K562 (cell line): Measurements from ENCODE around the gene RARRES2. TPM values are rescaled to one million over a fixed set of nuclear protein-coding genes. Genes with fewer than 3 reads are reported as not detected.
A peak's percentile ranks its signal among the peaks of the same experiment; 100 is the strongest.

ENCODE experiments used
- SIRT6 ChIP-seq: IDR thresholded peaks from one replicate; pipeline ENCODE4 v1.6.1; 2012; ENCODE audit warnings: low read depth, mild to moderate bottlenecking, control low read depth, inconsistent platforms, low read length, moderate library complexity
- SREBF2 ChIP-seq: sonication (generic); formaldehyde crosslinking; IDR thresholded peaks from 2 replicates; pipeline ENCODE4 v1.4.0; 2020; ENCODE audit warnings: mild to moderate bottlenecking, missing genetic modification reagents
- ZFX ChIP-seq: sonication (generic); formaldehyde crosslinking; IDR thresholded peaks from 2 replicates; pipeline ENCODE4 v1.8.0; 2022; ENCODE audit warnings: mild to moderate bottlenecking, missing genetic modification reagents, moderate library complexity
- ZNF165 ChIP-seq: fragments of 250-450 bp; sonication (Bioruptor Pico); IDR thresholded peaks from 2 replicates; pipeline ENCODE4 v1.4.0; 2020; ENCODE audit warnings: borderline replicate concordance
- ZSCAN32 ChIP-seq: fragments of 450-650 bp; formaldehyde crosslinking; IDR thresholded peaks from 2 replicates; pipeline ENCODE4 v1.4.0; 2020; ENCODE audit warnings: mild to moderate bottlenecking, moderate library complexity
- polyA plus RNA-seq, 8 experiments: library from polyadenylated mRNA; depleted of rRNA in 4 of 8; stranded (reverse) in 5 of 8; unstranded in 3 of 8; fragments of >200 nt; fragmentation: Nextera tagmentation in 2 of 8; fragmentation: Illumina TruSeq in 1 of 8; extraction: Ambion mirVana in 2 of 8; extraction: Trizol in 1 of 8; gene quantifications; 2 replicates each; pipeline versions ENCODE4 v1.2.1 to v1.2.3, GENCODE V29; 2011 to 2014; ENCODE audit warnings: inconsistent platforms in 1 of 8, missing spikeins in 1 of 8
- total RNA-seq, 7 experiments: library from RNA; depleted of rRNA in 6 of 7; stranded (reverse); fragments of >200 nt in 6 of 7; fragmentation: Illumina TruSeq in 2 of 7; extraction: Trizol in 2 of 7; gene quantifications; 2 replicates each; pipeline versions ENCODE4 v1.2.1 to v1.2.3, GENCODE V29; 2011 to 2021; ENCODE audit warnings: low replicate concordance in 1 of 7
- TF ChIP-seq, protein P1 (sequence below): fragments of 450-650 bp; IDR thresholded peaks from 2 replicates; pipeline ENCODE4 v1.6.1; 2016; ENCODE audit warnings: mild to moderate bottlenecking, moderate library complexity
- TF ChIP-seq, protein P2 (sequence below), 2 experiments: fragments of 250-450 bp in 1 of 2; fragments of 450-650 bp in 1 of 2; sonication (Bioruptor Pico) in 1 of 2; IDR thresholded peaks; 2 replicates each; pipeline versions ENCODE4 v1.6.1 to v1.8.0; 2016 to 2021; ENCODE audit warnings: mild to moderate bottlenecking in 2 of 2, moderate library complexity in 2 of 2, missing compliant biosample characterization in 1 of 2, missing genetic modification characterization in 1 of 2
- TF ChIP-seq, protein P3 (sequence below): sonication (generic); formaldehyde crosslinking; IDR thresholded peaks from 2 replicates; pipeline ENCODE4 v1.8.1; 2022; ENCODE audit warnings: missing genetic modification reagents
- TF ChIP-seq, protein P4 (sequence below): sonication (generic); formaldehyde crosslinking; IDR thresholded peaks from 2 replicates; pipeline ENCODE4 v1.8.0; 2023; ENCODE audit warnings: mild to moderate bottlenecking, missing genetic modification reagents
- TF ChIP-seq, protein P5 (sequence below): fragments of 250-450 bp; sonication (Bioruptor Pico); IDR thresholded peaks from 2 replicates; pipeline ENCODE4 v1.8.0; 2021; ENCODE audit warnings: moderate library complexity, mild to moderate bottlenecking, inconsistent platforms

Gene RARRES2
- total and polyA plus RNA-seq, 9 of the 15 experiments (the other 6 are each of a cell fraction or from before 2014, with no cell fraction given): 0.11 to 1.7 (median 0.23) TPM; not detected in 6

DNA sequence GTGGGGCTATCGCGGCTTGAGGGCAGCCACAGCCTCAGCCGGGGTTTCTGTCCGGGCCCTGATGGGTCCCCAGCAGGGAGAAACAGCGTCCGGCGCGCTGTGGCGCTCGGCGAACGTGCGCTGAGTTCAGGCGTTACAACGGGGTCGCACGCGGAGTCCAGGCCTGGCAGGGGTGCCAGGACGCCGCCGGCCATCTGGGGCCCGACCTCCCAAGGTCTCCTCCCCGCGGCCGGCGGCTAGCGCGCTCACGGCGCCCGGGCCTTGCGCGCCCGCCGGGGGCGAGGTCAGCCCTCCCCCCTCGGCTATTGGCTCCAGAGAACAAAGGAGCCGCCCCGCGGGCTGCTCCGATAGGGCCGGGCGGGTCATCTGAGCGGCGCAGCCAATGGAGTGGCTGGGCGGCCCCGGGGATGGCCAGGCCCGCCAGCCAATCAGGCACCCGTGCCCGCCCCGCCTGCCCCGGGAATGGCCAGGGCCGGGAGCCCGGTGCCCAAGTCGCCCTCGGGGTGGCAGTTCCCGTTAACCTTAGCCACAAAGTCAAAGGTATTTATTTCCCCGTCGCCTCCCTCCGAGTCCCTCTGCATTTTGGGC lies 37.5 kb upstream of the RARRES2 start, which contains the start of gene ZNF775 (continued):
- TF ChIP-seq, protein P1, sequence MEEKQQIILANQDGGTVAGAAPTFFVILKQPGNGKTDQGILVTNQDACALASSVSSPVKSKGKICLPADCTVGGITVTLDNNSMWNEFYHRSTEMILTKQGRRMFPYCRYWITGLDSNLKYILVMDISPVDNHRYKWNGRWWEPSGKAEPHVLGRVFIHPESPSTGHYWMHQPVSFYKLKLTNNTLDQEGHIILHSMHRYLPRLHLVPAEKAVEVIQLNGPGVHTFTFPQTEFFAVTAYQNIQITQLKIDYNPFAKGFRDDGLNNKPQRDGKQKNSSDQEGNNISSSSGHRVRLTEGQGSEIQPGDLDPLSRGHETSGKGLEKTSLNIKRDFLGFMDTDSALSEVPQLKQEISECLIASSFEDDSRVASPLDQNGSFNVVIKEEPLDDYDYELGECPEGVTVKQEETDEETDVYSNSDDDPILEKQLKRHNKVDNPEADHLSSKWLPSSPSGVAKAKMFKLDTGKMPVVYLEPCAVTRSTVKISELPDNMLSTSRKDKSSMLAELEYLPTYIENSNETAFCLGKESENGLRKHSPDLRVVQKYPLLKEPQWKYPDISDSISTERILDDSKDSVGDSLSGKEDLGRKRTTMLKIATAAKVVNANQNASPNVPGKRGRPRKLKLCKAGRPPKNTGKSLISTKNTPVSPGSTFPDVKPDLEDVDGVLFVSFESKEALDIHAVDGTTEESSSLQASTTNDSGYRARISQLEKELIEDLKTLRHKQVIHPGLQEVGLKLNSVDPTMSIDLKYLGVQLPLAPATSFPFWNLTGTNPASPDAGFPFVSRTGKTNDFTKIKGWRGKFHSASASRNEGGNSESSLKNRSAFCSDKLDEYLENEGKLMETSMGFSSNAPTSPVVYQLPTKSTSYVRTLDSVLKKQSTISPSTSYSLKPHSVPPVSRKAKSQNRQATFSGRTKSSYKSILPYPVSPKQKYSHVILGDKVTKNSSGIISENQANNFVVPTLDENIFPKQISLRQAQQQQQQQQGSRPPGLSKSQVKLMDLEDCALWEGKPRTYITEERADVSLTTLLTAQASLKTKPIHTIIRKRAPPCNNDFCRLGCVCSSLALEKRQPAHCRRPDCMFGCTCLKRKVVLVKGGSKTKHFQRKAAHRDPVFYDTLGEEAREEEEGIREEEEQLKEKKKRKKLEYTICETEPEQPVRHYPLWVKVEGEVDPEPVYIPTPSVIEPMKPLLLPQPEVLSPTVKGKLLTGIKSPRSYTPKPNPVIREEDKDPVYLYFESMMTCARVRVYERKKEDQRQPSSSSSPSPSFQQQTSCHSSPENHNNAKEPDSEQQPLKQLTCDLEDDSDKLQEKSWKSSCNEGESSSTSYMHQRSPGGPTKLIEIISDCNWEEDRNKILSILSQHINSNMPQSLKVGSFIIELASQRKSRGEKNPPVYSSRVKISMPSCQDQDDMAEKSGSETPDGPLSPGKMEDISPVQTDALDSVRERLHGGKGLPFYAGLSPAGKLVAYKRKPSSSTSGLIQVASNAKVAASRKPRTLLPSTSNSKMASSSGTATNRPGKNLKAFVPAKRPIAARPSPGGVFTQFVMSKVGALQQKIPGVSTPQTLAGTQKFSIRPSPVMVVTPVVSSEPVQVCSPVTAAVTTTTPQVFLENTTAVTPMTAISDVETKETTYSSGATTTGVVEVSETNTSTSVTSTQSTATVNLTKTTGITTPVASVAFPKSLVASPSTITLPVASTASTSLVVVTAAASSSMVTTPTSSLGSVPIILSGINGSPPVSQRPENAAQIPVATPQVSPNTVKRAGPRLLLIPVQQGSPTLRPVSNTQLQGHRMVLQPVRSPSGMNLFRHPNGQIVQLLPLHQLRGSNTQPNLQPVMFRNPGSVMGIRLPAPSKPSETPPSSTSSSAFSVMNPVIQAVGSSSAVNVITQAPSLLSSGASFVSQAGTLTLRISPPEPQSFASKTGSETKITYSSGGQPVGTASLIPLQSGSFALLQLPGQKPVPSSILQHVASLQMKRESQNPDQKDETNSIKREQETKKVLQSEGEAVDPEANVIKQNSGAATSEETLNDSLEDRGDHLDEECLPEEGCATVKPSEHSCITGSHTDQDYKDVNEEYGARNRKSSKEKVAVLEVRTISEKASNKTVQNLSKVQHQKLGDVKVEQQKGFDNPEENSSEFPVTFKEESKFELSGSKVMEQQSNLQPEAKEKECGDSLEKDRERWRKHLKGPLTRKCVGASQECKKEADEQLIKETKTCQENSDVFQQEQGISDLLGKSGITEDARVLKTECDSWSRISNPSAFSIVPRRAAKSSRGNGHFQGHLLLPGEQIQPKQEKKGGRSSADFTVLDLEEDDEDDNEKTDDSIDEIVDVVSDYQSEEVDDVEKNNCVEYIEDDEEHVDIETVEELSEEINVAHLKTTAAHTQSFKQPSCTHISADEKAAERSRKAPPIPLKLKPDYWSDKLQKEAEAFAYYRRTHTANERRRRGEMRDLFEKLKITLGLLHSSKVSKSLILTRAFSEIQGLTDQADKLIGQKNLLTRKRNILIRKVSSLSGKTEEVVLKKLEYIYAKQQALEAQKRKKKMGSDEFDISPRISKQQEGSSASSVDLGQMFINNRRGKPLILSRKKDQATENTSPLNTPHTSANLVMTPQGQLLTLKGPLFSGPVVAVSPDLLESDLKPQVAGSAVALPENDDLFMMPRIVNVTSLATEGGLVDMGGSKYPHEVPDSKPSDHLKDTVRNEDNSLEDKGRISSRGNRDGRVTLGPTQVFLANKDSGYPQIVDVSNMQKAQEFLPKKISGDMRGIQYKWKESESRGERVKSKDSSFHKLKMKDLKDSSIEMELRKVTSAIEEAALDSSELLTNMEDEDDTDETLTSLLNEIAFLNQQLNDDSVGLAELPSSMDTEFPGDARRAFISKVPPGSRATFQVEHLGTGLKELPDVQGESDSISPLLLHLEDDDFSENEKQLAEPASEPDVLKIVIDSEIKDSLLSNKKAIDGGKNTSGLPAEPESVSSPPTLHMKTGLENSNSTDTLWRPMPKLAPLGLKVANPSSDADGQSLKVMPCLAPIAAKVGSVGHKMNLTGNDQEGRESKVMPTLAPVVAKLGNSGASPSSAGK: no peak
- TF ChIP-seq, protein P2, sequence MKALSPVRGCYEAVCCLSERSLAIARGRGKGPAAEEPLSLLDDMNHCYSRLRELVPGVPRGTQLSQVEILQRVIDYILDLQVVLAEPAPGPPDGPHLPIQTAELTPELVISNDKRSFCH (CRISPR knock-in tag; IDR thresholded peaks at IDR 0.05): no peak
- TF ChIP-seq, protein P2 (tag; IDR thresholded peaks at IDR 0.05): peak; percentile 18; the same call in 1 of the 2 replicates
- TF ChIP-seq SREBF2 (CRISPR knock-in tag) (no peak), ZSCAN32 (CRISPR knock-in tag) (no peak), ZNF165 (CRISPR knock-in tag) (no peak; the same call in 1 of the 2 replicates), ZFX (CRISPR knock-in tag) (peak; percentile 93), SIRT6 (no peak)
- TF ChIP-seq, protein P3, sequence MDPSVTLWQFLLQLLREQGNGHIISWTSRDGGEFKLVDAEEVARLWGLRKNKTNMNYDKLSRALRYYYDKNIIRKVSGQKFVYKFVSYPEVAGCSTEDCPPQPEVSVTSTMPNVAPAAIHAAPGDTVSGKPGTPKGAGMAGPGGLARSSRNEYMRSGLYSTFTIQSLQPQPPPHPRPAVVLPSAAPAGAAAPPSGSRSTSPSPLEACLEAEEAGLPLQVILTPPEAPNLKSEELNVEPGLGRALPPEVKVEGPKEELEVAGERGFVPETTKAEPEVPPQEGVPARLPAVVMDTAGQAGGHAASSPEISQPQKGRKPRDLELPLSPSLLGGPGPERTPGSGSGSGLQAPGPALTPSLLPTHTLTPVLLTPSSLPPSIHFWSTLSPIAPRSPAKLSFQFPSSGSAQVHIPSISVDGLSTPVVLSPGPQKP: no peak
- TF ChIP-seq, protein P4, sequence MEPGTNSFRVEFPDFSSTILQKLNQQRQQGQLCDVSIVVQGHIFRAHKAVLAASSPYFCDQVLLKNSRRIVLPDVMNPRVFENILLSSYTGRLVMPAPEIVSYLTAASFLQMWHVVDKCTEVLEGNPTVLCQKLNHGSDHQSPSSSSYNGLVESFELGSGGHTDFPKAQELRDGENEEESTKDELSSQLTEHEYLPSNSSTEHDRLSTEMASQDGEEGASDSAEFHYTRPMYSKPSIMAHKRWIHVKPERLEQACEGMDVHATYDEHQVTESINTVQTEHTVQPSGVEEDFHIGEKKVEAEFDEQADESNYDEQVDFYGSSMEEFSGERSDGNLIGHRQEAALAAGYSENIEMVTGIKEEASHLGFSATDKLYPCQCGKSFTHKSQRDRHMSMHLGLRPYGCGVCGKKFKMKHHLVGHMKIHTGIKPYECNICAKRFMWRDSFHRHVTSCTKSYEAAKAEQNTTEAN (CRISPR knock-in tag): no peak
- TF ChIP-seq, protein P5, sequence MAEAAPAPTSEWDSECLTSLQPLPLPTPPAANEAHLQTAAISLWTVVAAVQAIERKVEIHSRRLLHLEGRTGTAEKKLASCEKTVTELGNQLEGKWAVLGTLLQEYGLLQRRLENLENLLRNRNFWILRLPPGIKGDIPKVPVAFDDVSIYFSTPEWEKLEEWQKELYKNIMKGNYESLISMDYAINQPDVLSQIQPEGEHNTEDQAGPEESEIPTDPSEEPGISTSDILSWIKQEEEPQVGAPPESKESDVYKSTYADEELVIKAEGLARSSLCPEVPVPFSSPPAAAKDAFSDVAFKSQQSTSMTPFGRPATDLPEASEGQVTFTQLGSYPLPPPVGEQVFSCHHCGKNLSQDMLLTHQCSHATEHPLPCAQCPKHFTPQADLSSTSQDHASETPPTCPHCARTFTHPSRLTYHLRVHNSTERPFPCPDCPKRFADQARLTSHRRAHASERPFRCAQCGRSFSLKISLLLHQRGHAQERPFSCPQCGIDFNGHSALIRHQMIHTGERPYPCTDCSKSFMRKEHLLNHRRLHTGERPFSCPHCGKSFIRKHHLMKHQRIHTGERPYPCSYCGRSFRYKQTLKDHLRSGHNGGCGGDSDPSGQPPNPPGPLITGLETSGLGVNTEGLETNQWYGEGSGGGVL (CRISPR knock-in tag): no peak
